OCI-LY1 (cell line): Measurements from ENCODE around the gene TEX261.

Source experiments
- CTCF ChIP-seq: fragments of 200-600 bp; sonication (generic), shearing (Covaris generic); IDR thresholded peaks from 2 replicates; pipeline ENCODE4 v1.5.1; 2017; ENCODE audit warnings: mild to moderate bottlenecking, antibody characterized with exemption, low read length, moderate library complexity, mixed read lengths
- EZH2 ChIP-seq: fragments of 200-600 bp; sonication (generic), shearing (Covaris generic); IDR thresholded peaks from 2 replicates; pipeline ENCODE4 v1.8.0; 2017; ENCODE audit warnings: borderline replicate concordance, mixed run types, mild to moderate bottlenecking, antibody characterized with exemption, low read length, moderate library complexity, mixed read lengths

- no peak for TF ChIP-seq CTCF
- no peak for TF ChIP-seq EZH2
These were observed 4.7 kb upstream of the TEX261 start for GRCh38 chr2:70999362-70999761.
